NOMO-1 treated with DMSO at 0.1 percent for 48 hours (cell line): Measurements from ENCODE around the gene RAD54L2.
A peak's percentile ranks its signal among the peaks of the same experiment; 100 is the strongest.
"Not testable (repeated sequence)": the region's sequence is repeated elsewhere in the genome, so short reads cannot be mapped to it uniquely, and the experiment has no call there.

Source experiments
- DNase-seq: peaks from one replicate; lab custom pipeline; 2025; ENCODE audit not compliant: unreplicated experiment; lab: John Stamatoyannopoulos, UW

The RAD54L2 gene, protein sequence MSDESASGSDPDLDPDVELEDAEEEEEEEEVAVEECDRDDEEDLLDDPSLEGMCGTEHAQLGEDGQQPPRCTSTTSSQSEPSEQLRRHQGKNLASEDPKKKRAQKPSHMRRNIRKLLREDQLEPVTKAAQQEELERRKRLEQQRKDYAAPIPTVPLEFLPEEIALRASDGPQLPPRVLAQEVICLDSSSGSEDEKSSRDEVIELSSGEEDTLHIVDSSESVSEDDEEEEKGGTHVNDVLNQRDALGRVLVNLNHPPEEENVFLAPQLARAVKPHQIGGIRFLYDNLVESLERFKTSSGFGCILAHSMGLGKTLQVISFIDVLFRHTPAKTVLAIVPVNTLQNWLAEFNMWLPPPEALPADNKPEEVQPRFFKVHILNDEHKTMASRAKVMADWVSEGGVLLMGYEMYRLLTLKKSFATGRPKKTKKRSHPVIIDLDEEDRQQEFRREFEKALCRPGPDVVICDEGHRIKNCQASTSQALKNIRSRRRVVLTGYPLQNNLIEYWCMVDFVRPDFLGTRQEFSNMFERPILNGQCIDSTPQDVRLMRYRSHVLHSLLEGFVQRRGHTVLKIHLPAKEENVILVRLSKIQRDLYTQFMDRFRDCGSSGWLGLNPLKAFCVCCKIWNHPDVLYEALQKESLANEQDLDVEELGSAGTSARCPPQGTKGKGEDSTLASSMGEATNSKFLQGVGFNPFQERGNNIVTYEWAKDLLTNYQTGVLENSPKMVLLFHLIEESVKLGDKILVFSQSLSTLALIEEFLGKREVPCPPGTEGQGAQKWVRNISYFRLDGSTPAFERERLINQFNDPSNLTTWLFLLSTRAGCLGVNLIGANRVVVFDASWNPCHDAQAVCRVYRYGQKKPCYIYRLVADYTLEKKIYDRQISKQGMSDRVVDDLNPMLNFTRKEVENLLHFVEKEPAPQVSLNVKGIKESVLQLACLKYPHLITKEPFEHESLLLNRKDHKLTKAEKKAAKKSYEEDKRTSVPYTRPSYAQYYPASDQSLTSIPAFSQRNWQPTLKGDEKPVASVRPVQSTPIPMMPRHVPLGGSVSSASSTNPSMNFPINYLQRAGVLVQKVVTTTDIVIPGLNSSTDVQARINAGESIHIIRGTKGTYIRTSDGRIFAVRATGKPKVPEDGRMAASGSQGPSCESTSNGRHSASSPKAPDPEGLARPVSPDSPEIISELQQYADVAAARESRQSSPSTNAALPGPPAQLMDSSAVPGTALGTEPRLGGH (N-terminal part only)

DNA sequence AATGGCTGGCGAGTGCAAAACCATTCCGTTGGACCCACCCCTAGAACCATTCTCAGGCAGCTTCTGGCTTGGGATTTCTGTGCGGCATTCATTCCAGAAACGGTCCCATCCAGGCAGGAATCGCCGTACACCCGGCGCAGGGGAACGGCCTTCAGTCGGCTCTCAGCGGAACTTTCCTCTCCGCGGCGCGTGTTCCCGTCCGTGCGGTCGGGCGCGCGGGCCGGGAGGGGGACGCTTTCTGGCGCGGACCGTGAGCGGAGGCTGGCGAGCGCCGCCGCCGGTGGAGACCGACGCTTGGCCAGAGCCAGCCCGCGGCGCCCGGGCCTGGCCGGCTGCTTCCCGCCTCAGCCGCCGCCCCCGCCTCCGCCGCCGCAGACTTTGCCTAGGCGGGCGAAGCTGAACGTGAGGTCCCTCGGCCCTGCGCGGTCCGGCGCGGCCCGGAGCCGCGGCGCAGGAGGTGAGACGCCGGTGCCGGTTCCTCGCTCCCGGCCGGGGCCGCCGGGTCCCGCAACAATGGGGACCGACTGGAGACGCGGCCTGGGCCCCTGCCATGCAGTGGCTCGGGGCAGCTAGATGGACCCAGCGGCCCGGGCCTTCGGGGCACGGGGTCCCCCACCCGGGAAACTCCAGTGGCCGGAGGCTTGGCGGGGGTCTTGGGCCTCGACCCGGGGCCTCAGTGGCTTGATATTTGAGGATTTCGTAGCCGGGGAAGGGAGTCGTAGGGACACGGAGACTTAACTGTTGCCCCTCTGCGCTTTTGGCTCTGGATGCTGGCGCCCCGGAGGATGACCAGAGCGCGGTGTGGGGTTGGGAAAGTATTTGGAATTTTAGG, at the start of gene RAD54L2:
RAD54L2 (plus strand) TSS at position 261 of the 832 bp plus-strand sequence. CDS start 51,702 bp downstream, outside the sequence.
- peak; percentile 49 for DNase-seq

DNA sequence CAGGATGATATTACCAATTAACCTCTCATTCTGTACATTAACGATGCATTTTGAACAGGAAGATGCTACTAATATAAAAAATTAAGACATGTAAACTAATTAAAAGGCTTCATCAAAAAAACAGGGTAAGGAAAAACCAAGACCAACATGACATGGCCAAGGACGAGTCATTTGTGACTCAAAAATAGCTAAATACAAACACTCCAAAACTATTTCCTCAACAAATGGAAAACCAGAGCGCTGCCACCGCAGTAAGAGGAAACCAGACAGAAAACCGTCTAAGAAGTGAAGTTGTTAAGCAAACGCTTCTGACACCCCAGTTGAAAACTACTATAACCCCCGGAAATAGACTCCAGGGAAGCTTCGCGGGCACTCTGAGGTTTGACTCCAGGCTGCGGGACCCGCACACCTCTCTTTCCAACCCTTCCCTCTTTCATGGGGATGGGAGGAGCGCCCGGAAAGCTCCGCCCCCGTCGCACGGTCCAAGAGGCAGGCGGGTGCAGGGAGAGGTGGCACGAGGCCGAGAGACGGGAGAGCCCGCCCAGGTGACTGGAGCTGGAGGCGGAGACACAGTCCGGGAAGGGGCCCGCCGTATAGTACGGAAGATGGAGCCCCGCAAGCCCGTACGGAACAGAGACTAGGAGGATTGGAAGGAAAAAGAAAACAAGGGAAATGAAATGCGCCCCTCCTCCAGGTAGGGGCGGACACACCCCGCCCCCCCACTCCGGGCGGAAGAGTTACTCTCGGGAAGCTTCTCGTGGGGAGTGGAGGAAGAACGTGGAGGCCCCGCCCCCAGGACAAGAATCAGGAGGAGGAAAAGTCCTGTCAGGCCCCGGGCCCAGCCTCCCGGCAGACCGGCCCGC, 39.4 kb upstream of the RAD54L2 start:
- peak; percentile 97 for DNase-seq

DNA sequence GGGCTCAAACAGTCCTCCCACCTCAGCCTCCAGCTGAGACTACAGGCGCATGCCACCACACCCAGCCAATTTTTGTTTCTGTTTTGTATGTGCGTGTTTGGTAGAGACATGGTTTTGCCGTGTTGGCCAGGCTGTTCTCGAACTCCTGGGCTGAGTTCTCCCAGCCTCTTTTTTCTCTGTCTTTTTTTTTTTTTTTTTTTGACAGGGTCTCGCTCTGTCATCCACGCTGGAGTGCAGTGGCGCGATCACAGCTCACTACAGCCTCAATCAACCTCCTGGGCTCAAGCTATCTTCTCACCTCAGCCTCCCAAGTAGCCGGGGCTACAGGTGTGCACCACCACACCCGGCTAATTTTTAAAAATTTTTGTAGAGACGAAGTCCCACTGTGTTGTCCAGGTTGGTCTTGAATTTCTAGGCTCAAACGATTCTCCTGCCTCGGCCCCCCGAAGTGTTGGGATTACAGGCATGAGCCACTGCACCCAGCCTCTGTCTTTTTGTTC, 37.8 kb upstream of the RAD54L2 start:
- DNase-seq, result no peak

DNA sequence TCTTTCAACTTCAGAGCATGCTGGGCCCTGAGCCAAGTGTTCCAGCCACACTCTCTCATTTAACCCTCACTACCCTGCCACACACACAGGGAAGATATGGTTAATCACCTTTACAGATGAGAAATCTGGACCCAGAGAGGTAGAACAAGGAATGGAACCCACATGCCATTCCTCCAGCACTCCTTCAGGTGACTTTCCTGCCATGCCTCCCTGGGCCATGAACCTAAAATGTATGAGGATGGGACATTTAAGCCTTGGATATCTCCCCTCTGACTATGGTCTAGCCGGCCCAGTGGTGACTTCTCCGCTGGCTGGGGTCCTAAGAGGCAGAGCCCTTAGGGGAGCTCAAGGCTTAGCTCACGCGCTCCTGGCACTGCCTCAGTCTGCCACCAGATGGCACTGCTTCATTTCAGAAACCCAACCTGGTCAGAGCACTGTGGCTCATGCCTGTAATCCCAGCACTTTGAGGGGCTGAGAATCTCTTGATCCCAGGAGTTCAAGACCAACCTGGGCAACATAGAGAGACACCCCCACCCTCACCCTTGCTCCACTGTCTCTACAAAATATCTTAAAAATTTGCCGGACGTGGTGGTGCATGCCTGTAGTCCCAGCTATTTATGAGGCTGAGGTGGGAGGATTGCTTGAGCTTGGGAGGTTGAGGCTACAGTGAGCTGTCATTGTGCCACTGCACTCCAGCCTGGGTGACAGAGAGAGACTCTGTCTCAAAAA, 36.5 kb upstream of the RAD54L2 start:
- peak; percentile 60 for DNase-seq

DNA sequence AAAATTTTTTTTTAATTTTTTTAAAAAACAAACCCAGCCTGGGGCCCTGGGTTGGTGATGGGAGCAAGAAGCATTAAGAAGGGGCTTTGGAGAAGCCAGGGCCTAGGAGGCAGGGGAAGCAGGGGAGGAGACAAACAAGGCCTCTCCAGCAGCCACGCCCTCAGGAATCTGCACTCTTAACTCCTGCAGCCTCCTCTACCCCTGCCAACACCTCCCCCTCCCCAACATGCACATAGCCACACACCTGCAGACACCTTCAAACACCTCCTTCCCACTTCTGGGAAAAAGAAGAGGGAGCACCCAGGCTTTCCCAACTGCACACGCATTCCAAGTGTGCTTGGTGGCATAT, 36.0 kb upstream of the RAD54L2 start:
- DNase-seq, result no peak

DNA sequence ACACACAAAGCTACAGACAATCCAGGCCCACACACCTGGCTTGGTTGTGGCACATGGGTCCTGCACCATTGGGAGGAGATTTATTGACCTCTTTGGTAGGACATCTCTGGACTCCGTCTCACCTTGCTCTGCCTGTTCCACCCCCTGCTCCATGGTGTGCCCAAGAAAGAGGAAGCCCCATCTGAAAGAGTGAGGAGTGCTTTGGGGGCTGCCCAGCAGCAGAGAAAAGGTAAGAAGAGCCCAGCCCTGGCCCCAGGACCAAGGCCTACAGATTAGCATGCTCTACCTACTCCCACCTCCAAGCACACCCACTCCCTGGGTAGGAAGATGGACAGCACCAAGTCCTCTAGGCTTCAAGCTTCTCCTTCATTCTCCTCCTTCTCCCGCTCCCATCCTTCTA, 35.5 kb upstream of the RAD54L2 start:
- no peak for DNase-seq

DNA sequence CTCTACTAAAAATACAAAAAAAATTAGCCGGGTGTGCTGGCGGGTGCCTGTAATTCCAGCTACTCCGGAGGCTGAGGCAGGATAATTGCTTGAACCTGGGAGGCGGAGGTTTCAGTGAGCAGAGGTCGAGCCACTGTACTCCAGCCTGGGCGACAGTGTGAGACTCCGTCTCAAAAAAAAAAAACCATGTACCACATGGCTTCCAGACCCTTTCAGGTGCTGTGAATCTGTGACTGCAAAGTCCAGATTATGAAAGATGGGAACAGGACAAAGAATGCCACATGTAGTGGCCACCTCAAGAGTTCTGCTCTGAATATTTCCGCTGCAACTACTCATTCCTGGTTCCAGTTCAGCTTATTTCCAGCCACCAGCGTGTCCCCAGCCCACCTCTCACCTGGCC, 30.3 kb upstream of the RAD54L2 start:
- DNase-seq, result no peak

DNA sequence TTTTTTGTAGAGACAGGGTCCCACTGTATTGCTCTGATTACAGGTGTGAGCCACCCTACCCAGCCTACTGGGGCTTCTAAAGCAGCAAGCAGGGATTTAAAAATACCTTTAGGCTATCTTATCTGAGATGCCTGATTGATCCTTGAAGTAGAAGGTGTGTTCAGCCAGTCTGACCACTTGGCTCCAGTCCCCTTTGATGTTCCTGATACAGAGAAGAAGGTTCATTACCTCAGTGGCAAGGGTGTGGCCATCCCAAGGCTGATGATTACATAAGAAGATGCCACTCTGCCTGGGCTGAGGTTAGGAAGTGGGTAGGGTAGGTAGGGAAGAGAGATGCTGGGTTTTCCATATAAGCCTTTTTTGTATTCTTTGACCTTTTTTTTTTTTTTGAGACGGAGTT, 27.5 kb upstream of the RAD54L2 start:
- DNase-seq, result no peak

DNA sequence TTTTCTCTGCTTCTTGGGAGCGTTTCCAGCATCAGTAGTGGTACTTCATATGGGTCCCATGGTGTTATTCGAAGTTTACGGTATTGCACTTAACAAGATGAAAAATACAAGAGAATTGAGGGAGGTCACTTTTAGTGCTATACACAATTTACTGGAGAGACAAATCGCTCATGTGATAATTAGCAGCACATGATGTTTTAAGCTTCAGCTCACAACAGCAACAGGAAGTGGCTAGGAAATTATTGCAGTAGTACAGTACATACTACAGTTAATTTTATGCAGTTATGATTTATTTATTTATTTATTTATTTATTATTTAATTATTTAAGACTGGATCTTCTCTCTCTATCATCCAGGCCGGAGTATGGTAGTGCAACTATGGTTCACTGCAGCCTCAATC, 24.3 kb upstream of the RAD54L2 start:
- no peak for DNase-seq

DNA sequence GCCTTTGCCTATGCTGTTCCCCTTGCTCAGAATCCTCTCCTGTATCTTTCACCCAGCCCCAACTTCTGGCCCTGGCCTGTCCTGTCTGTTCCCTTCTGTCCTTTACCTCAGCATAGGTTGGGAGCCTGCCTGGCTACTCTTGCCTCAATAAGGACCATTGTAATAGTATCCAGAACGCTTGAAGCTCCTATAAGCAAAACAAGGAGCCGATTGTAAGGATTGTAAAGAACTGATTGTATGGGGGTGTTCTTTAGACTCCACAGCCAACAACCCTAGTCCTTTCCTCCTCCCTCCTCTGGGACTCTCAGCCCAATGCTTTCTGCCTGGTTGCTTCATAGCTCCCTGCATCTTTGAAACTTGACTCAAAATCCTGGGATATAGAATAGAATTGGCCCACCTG, 18.7 kb upstream of the RAD54L2 start:
- DNase-seq, result no peak

DNA sequence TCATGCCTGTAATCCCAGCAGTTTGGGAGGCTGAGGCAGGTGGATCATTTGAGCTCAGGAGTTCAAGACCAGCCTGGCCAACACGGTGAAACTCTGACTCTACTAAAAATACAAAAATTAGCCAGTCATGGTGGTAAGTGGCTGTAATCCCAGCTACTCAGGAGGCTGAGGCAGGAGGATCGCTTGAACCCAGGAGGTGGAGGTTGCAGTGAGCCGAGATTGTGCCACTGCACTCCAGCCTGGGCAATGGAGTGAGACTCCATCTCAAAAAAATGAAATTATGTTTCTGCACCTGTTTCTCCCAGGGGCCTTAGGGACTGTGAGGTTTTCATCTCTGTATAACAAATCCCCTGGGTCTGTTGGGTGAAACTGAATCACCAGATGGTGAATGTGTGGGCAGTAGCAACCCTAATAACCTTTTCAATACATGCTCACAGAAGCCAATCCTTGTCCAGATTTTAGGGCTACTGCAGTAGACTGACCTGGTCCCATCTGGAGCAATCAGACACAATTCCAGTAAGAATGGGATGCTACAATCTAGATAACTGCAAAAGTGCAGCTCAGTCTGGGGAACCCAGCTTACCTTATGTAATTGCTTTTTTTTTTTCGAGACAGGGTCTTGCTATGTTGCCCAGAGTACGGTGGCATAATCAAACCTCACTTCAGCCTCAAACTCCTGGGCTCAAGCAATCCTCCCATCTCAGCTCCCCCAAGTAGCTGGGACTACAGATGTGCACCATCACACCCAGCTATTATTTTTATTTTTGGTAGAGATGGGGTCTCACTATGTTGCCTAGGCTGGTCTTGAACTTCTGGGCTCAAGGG, 17.4 kb upstream of the RAD54L2 start:
- DNase-seq, result not testable (repeated sequence)

DNA sequence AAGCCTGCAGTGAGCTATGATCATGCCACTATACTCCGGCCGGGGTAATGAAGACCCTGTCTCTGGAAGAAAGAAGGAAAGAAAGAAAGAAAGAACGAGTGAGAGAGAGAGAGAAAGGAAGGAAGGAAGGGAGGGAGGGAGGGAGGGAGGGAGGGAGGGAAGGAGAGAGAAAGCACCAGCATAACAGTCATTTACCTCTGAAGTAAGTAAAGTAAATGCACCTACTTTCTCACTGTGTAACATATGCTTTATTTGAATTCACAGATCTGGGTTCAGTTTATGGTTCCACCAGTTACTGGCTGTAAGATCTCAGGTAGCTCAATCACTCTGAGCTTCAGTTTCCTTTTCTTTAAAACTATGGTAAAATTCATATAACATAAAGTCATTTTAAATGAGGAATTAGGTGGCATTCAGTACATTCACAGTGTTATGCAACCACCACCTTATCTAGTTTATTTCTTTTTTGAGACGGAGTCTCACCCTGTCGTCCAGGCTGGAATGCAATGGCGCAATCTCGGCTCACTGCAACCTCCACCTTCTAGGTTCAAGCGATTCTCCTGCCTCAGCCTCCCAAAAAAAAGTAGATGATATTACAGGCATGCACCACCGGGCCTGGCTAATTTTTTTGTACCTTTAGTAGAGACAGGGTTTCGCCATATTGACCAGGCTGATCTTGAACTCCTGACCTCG, 16.1 kb upstream of the RAD54L2 start:
- peak; percentile 33 for DNase-seq

DNA sequence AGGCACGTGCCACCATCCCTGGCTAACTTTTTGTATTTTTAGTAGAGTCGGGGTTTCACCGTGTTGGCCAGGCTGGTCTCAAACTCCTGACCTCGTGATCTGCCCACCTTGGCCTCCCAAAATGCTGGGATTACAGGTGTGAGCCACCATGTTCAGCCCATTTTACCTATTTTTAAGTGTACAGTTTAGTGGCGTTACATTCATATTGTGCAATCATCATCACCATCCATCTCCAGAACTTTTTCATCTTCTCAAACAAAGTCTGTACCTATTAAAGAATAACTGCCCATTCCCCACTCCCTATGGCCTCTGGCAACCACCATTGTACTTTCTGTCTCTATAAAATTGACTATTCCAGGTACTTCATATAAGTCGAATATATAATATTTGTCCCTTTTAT, 13.6 kb upstream of the RAD54L2 start:
- DNase-seq, result not testable (repeated sequence)

DNA sequence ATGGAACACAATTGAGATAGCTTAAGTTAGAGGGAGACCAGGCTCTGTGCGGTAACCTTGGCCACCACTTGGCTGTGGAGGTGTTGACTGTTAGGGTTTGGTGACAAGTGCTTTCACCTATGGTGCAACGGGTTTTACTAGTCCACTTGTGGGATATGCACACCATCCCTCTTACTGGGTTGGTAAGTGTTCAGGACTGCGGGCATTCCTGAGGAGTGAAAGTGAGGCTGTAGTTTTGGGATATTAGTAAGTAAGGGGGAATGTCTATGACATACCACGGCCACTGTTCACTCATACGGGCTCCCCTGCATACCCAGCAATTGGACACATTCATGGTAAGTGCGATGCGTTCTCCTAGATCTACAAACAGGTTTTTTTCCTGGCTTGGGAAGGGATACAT, 8.0 kb upstream of the RAD54L2 start:
- DNase-seq, result no peak

DNA sequence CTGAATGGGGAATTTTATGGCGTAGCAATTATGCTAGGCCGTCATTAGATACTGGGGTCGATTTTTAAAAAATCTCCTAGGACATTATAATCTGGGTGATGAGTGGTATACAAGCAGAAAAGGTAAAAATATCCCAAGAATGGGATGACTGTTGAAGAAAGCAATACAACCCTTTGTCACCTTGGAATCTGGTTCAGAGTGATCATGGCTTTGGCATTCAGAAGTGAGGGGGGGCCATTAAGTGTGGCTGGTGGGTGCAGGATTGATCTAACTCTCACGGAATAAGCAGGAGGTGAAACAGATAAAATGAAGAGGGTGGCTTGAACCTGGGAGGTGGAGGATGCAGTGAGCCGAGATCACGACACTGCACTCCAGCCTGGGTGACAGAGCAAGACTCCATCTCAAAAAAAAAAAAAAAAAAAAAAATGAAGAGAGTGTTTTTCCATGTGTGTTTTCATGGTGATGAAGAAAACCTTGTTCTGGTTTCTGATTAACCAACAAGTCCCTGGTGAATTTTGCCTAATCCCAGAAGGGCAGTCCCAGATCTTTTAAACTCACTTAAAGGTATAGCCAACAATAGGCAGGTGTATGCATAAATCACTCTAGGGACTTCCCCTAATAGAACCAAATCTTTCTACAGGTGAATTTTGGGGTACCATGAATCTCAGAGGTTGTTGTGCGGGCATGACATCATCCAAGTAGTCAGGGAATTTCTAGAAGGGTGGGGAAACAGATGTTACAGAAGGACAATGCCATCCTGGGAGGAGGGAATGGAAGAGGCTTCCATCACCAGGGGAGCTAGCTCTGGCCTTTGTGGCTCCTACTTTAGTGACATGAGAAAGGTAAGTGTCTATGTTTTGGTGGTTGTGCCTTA, 3.1 kb upstream of the RAD54L2 start:
- DNase-seq, result no peak

DNA sequence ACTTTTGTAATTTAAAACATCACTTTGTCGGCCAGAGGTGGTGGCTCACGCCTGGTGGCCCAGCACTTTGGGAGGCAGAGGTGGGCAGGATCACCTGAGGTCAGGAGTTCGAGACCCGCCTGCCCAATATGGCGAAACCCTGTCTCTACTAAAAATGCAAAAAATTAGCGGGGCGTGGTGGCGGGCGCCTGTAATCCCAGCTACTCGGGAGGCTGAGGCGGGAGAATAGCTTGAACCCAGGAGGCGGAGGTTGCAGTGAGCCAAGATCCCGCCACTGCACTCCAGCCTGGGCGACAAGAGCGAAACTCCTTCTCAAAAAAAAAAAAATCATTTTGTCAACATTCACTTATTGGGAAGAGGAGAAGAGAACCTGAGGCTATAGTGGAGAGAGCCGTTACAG, 888 bp upstream of the RAD54L2 start:
- not testable (repeated sequence) for DNase-seq
